Natural killer cell treated with Interleukin-12 subunit alpha and Interleukin-12 subunit beta and Interleukin-15 and Interleukin-18, amount 100 ng/mL, for 72 hours (primary cell): ENCODE results near the gene CTNNA2. TPM values are rescaled to one million over a fixed set of nuclear protein-coding genes. Genes with fewer than 3 reads are reported as not detected.

Source experiments
- ATAC-seq, 2 donors: fragments of 150-1000 bp; cut with Tn5 transposase in 1 of 2; sonication (Bioruptor Pico), chemical (Tn5 transposase) in 1 of 2; 2 replicates each; pipeline ENCODE4 v1.10.0; 2021
- DNase-seq: peaks from one replicate; pipeline ENCODE4 v3.0.0; 2022; ENCODE audit warnings: low spot score
- H3K27ac Mint-ChIP-seq, 2 donors: 1 replicate in 1 of 2; 2 replicates in 1 of 2; pipeline ENCODE4 v1.8.0; 2022; ENCODE audit warnings: mixed read lengths in 2 of 2, mild to moderate bottlenecking in 1 of 2, moderate library complexity in 1 of 2
- H3K27me3 Mint-ChIP-seq, 2 donors: 1 replicate in 1 of 2; 2 replicates in 1 of 2; pipeline ENCODE4 v1.8.0; 2022; ENCODE audit warnings: mixed read lengths in 2 of 2
- H3K36me3 Mint-ChIP-seq: one replicate; pipeline ENCODE4 v1.8.0; 2022; ENCODE audit warnings: mixed read lengths
- H3K4me1 Mint-ChIP-seq, 2 donors: 1 replicate in 1 of 2; 2 replicates in 1 of 2; pipeline ENCODE4 v1.8.0; 2022; ENCODE audit warnings: low read depth in 2 of 2, mixed read lengths in 2 of 2, mild to moderate bottlenecking in 1 of 2
- H3K4me3 Mint-ChIP-seq: one replicate; pipeline ENCODE4 v1.8.0; 2022; ENCODE audit warnings: mixed read lengths
- H3K9me3 Mint-ChIP-seq: 2 replicates; pipeline ENCODE4 v1.8.0; 2022; ENCODE audit warnings: mixed read lengths
- total RNA-seq, 2 donors: library from RNA; stranded (reverse); gene quantifications; one replicate each; pipeline ENCODE4 v1.2.3, GENCODE V29; 2022

The CTNNA2 gene
- total RNA-seq, 2 donors from 2014 or later = not detected

GRCh38 chr2:80476535-80477117, 963.8 kb downstream of the CTNNA2 start:
- Mint-ChIP-seq H3K4me1 (no peaks in the 10 kb centered on the region), H3K4me3 (no peak overlapping the region), H3K27ac (no peak overlapping the region)

GRCh38 chr2:80482276-80482675, 969.4 kb downstream of the CTNNA2 start:
- no peaks in the 10 kb centered on the region for H3K4me1 Mint-ChIP-seq
- DNase-seq (no peak), ATAC-seq (no peak)
- H3K4me3 Mint-ChIP-seq = no peak overlapping the region
- no peaks in the 10 kb centered on the region for H3K36me3 Mint-ChIP-seq
- no peak overlapping the region for H3K27ac Mint-ChIP-seq
- H3K9me3 Mint-ChIP-seq = peaks cover 20% of the 10 kb centered on the region
- H3K27me3 Mint-ChIP-seq = no peaks in the 10 kb centered on the region

More at GRCh38 chr2:80476535-80477117, 963.8 kb downstream of the CTNNA2 start:
- ATAC-seq (no peak), DNase-seq (no peak)
- Mint-ChIP-seq H3K27me3 (no peaks in the 10 kb centered on the region), H3K9me3 (peaks cover 18% of the 10 kb centered on the region), H3K36me3 (no peaks in the 10 kb centered on the region)

DNA sequence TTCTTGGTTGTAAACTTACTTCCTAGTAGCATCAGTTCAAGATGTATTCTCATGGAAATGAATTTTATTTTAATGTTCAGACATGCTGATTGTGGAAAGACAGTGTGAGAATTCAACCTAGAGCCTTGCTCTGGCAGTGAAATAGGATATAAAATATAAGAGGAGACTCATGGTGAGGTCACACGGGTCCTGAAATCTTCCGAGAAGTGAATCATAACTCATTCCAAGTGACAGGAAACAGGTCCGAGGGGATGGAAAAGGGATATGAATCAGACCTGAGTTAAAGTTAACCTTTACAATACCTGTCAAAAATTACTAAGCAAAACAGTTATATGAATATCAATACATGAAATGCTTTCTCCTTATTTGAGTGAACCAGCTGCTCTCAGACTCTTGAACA, 976.9 kb downstream of the CTNNA2 start:
- no peaks in the 10 kb centered on the region for H3K4me1 Mint-ChIP-seq
- DNase-seq (no peak), ATAC-seq (no peak)
- H3K9me3 Mint-ChIP-seq = peaks cover 10% of the 10 kb centered on the region
- no peak overlapping the region for H3K4me3 Mint-ChIP-seq
- no peak overlapping the region for H3K27ac Mint-ChIP-seq
- H3K36me3 Mint-ChIP-seq = peaks cover 5% of the 10 kb centered on the region
- no peaks in the 10 kb centered on the region for H3K27me3 Mint-ChIP-seq

DNA sequence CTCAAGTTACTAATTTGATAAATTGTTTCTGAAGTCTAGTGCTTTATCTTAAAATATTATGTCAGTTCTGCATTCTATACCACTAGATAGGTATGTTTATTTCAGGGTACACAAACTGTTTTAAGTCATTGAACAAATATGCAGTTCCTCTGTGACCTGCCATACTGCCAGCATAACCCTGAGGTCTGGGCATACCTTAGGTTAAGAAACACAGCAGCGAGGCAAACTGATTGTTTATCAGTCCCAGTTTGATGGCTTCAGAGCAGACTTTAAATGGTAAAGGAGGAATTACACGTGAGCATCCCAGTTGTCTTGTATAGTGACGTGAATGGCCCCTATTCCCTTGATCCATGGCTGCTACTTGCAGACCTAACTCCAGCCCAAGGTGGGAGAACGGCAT, 978.1 kb downstream of the CTNNA2 start:
- no peak for ATAC-seq
- Mint-ChIP-seq H3K4me3 (no peak overlapping the region), H3K36me3 (peaks cover 5% of the 10 kb centered on the region), H3K27me3 (no peaks in the 10 kb centered on the region), H3K4me1 (no peaks in the 10 kb centered on the region), H3K27ac (no peak overlapping the region), H3K9me3 (peaks cover 14% of the 10 kb centered on the region)
- no peak for DNase-seq

DNA sequence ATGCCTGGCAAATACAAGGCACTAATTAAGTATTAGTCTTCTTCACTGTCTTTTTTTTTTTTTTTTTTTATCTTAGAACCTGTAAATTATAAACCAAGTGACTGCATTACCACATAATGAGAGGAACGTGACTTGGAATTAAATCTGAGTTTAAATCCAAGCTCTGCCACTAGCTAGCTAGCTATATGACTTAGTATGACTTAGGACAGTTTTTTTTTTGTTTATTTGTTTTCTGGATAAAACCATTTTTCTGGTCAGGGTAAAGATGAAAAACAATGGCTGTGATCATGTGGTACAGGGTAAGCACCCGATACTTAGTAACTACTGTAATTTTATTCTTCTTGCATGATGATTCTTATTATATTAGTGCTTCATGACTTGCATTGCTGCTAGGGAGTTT, 983.5 kb downstream of the CTNNA2 start:
- no peak for ATAC-seq
- H3K9me3 Mint-ChIP-seq = peaks cover 18% of the 10 kb centered on the region
- H3K4me1 Mint-ChIP-seq = no peaks in the 10 kb centered on the region
- H3K27ac Mint-ChIP-seq = no peak overlapping the region
- H3K27me3 Mint-ChIP-seq = no peaks in the 10 kb centered on the region
- DNase-seq = no peak
- H3K36me3 Mint-ChIP-seq = peaks cover 5% of the 10 kb centered on the region
- H3K4me3 Mint-ChIP-seq = no peak overlapping the region

DNA sequence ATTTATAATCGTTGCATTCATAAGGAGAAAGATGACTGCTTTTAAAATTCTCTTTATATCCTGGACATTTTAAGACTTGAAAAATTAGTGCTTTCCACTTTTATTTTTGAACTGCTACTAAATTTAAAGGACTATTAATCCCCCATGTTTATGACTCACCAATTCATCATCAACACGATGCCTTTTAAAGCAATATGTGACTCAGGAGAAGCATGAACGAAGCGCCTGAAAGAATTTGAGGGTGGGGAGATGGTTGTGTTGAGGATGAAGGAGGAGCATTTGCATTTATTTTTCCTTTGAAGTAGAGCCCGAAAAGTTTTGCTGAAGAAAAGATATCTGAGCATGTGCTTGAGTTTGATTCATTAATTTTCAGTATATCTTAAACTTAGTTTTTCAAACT, 983.9 kb downstream of the CTNNA2 start:
- ATAC-seq (no peak), DNase-seq (no peak)
- H3K27me3 Mint-ChIP-seq = no peaks in the 10 kb centered on the region
- H3K4me1 Mint-ChIP-seq = no peaks in the 10 kb centered on the region
- peaks cover 18% of the 10 kb centered on the region for H3K9me3 Mint-ChIP-seq
- H3K36me3 Mint-ChIP-seq = peaks cover 5% of the 10 kb centered on the region
- no peak overlapping the region for H3K27ac Mint-ChIP-seq
- no peak overlapping the region for H3K4me3 Mint-ChIP-seq

DNA sequence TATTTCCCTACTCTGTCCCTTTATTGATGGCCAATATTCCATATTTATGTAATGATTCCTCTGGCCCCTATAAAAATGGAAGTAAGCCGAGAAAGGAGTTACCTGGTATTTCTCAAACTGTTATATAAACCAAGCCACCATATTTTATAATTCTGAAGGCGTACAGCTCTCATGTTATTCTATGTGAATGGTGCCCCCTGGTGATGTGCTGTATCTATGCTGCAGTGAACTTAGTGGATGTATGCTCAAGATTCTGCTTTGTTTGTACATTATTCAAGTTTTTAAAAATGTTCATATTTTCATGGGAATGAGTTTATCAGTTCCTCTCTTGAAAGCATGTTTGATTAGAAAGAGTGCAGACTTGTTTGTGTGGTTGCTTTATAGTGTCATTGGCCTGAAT, 986.2 kb downstream of the CTNNA2 start:
- Mint-ChIP-seq H3K36me3 (no peaks in the 10 kb centered on the region), H3K9me3 (peaks cover 13% of the 10 kb centered on the region), H3K27me3 (no peaks in the 10 kb centered on the region), H3K27ac (no peak overlapping the region), H3K4me1 (no peaks in the 10 kb centered on the region), H3K4me3 (no peak overlapping the region)
- ATAC-seq (no peak), DNase-seq (no peak)

DNA sequence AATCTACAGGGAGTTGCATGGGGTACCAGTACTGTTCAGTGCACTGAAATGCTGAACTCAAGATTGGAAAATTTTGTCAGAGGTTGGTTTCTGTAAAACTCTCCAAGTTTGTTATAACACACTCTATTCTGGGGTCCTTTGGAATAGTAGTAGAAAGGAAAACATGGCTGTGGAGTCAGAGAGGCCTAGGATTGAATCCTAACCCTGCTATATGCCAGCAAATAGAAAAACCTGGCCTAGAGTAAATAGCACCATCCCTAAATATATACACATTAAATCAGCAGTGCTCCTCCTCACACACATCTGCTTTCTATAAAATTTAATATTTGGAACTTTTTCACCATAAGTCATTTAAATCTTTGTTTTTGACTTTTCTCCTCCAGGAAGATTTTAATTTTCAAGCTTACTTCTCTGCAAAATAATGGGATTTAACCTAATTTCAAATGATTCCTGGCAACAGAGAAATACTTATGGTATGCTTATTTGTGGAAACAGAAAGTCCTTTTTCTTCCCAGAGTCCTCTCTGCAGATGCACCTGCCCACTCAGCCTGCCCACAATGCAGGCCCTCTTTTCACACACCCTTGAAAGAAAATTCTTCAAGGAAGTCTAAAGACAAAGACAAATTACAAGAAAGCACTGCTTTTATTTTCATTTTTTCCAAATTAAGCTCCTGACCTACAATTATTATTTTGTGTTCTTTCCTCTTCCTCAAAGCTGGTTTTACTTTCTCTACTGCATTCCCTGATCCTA, 989.2 kb downstream of the CTNNA2 start:
- Mint-ChIP-seq H3K36me3 (no peaks in the 10 kb centered on the region), H3K4me3 (no peak overlapping the region), H3K27ac (no peak overlapping the region), H3K4me1 (no peaks in the 10 kb centered on the region), H3K27me3 (no peaks in the 10 kb centered on the region), H3K9me3 (peaks cover 20% of the 10 kb centered on the region)
- no peak for ATAC-seq
- no peak for DNase-seq

GRCh38 chr2:80506563-80506962, 993.7 kb downstream of the CTNNA2 start:
- Mint-ChIP-seq H3K4me3 (no peak overlapping the region), H3K27me3 (no peaks in the 10 kb centered on the region), H3K4me1 (no peaks in the 10 kb centered on the region), H3K36me3 (no peaks in the 10 kb centered on the region), H3K27ac (no peak overlapping the region), H3K9me3 (peaks cover 22% of the 10 kb centered on the region)
- ATAC-seq (no peak), DNase-seq (no peak)

GRCh38 chr2:80510716-80511115, 997.9 kb downstream of the CTNNA2 start:
- Mint-ChIP-seq H3K9me3 (peaks cover 14% of the 10 kb centered on the region), H3K4me3 (no peak overlapping the region), H3K36me3 (no peaks in the 10 kb centered on the region)

DNA sequence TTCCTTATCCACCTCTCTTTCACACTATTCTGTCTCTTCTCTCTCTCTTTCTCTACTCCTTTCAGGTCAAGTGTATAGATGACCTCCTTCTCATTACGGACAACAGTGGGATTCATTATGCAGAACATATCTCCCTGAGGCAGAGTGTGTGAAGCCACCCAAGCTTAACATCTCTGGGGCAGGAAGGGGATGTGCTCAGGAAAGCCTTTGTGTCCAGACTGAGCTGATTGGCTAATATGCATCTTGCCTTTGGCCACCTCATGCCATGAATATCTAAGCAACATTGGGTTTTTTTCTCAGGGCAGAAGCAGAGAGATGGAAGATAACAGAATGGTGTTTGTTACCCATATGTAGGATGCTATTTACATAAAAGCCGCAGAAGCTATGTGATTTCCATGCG, 1003.1 kb downstream of the CTNNA2 start:
- Mint-ChIP-seq H3K27ac (no peak overlapping the region), H3K9me3 (peaks cover 12% of the 10 kb centered on the region), H3K27me3 (no peaks in the 10 kb centered on the region), H3K4me3 (no peak overlapping the region), H3K4me1 (no peaks in the 10 kb centered on the region), H3K36me3 (no peaks in the 10 kb centered on the region)
- ATAC-seq (no peak), DNase-seq (no peak)

More at GRCh38 chr2:80510716-80511115, 997.9 kb downstream of the CTNNA2 start:
- no peak for DNase-seq
- H3K27me3 Mint-ChIP-seq = no peaks in the 10 kb centered on the region
- ATAC-seq = no peak
- H3K27ac Mint-ChIP-seq = no peak overlapping the region
- H3K4me1 Mint-ChIP-seq = no peaks in the 10 kb centered on the region

DNA sequence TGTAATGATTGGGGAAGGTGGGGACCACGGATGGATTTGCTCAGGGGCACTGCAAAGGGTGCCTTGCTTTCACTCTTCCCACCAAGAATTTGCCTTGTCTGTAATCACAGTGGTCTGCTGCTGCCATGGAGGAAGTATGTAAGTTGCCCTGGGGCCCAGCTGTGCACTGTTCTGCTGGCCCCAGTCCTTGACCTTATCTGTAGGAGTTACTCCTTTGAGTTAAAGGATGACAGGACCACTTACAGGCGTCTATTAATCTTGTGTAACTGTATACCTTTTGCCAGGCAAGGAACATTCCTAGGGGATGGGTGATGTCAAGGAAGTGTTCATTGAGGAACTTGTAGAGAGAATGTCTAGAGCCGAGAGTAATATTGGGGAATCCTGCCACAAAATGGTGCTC, 1004.5 kb downstream of the CTNNA2 start:
- H3K4me1 Mint-ChIP-seq = no peaks in the 10 kb centered on the region
- H3K4me3 Mint-ChIP-seq = no peak overlapping the region
- H3K27ac Mint-ChIP-seq = no peak overlapping the region
- no peak for ATAC-seq
- H3K36me3 Mint-ChIP-seq = no peaks in the 10 kb centered on the region
- no peaks in the 10 kb centered on the region for H3K27me3 Mint-ChIP-seq
- no peak for DNase-seq
- H3K9me3 Mint-ChIP-seq = peaks cover 12% of the 10 kb centered on the region

GRCh38 chr2:80519121-80519643, 1006.3 kb downstream of the CTNNA2 start:
- peaks cover 12% of the 10 kb centered on the region for H3K9me3 Mint-ChIP-seq
- no peaks in the 10 kb centered on the region for H3K27me3 Mint-ChIP-seq
- H3K36me3 Mint-ChIP-seq = no peaks in the 10 kb centered on the region
- DNase-seq (no peak), ATAC-seq (no peak)
- H3K27ac Mint-ChIP-seq = no peak overlapping the region
- no peaks in the 10 kb centered on the region for H3K4me1 Mint-ChIP-seq
- H3K4me3 Mint-ChIP-seq = no peak overlapping the region

DNA sequence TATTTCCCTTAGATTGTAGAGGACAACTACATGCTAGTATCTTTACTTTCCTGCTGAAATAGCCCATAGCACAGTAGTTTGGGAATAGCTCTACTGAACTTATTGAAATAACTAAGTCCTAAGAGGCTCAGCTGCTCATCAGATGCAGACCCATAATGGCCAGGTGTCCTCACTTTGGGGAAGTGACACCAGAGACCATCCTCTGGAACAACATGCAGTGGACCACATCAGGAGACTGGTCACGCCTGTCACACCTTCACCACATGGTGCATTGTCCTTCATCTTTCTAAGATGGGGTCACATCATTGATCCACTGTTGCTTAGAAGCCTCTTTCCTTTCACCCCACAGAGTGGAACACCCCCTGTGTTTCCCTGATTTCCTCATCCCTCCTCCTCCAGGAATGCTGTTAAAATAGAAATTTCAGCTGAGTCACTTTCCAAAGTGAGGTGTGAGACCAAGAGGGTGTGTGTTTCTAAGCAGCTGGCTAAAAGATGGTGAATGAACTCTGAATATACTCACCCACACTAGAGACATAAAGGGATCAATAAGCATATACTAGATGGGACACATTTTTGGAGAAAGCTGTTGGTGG, 1006.9 kb downstream of the CTNNA2 start:
- H3K4me3 Mint-ChIP-seq = no peak overlapping the region
- DNase-seq (no peak), ATAC-seq (no peak)
- no peaks in the 10 kb centered on the region for H3K27me3 Mint-ChIP-seq
- no peak overlapping the region for H3K27ac Mint-ChIP-seq
- peaks cover 12% of the 10 kb centered on the region for H3K9me3 Mint-ChIP-seq
- no peaks in the 10 kb centered on the region for H3K36me3 Mint-ChIP-seq
- no peaks in the 10 kb centered on the region for H3K4me1 Mint-ChIP-seq
